HEK293T (cell line): ENCODE data around the gene MT1E.
"Not testable (repeated sequence)": the region's sequence is repeated elsewhere in the genome, so short reads cannot be mapped to it uniquely, and the experiment has no call there.

Experiments used
- CTCF ChIA-PET: fragments of 350-600 bp; formaldehyde crosslinking; extraction: SDS; loops from one replicate; lab custom pipeline; 2021; ENCODE audit warnings: antibody characterized with exemption, inconsistent platforms; lab: Yijun Ruan, JAX
- POLR2A ChIA-PET: fragments of 350-600 bp; formaldehyde crosslinking; extraction: SDS; loops from one replicate; lab custom pipeline; 2020; ENCODE audit warnings: antibody characterized with exemption, inconsistent platforms; lab: Yijun Ruan, JAX
- DNase-seq: peaks from one replicate; pipeline ENCODE4 v3.0.0; 2012; ENCODE audit warnings: mixed read lengths; ENCODE audit errors: extremely low spot score
- ARNT ChIP-seq: fragments of 450-650 bp; IDR thresholded peaks from 2 replicates; pipeline ENCODE4 v1.6.1; 2017; ENCODE audit warnings: mild to moderate bottlenecking
- BHLHE40 ChIP-seq: fragments of 450-650 bp; IDR thresholded peaks from 2 replicates; pipeline ENCODE4 v1.6.1; 2016; ENCODE audit warnings: mild to moderate bottlenecking, moderate library complexity, borderline replicate concordance
- CTBP1 ChIP-seq: fragments of 450-650 bp; IDR thresholded peaks from 2 replicates; pipeline ENCODE4 v1.6.1; 2016; ENCODE audit warnings: borderline replicate concordance
- ELF4 ChIP-seq: fragments of 450-650 bp; IDR thresholded peaks from 2 replicates; pipeline ENCODE4 v1.6.1; 2017; ENCODE audit warnings: antibody characterized with exemption
- FOXA1 ChIP-seq: fragments of 450-650 bp; IDR thresholded peaks from 2 replicates; pipeline ENCODE4 v1.6.1; 2016; ENCODE audit warnings: mild to moderate bottlenecking
- FOXK2 ChIP-seq: fragments of 450-650 bp; IDR thresholded peaks from 2 replicates; pipeline ENCODE4 v1.6.1; 2016; ENCODE audit warnings: mild to moderate bottlenecking
- FOXM1 ChIP-seq: fragments of 450-650 bp; IDR thresholded peaks from 2 replicates; pipeline ENCODE4 v1.6.1; 2017; ENCODE audit warnings: mild to moderate bottlenecking, borderline replicate concordance
- HDGF ChIP-seq: fragments of 450-650 bp; IDR thresholded peaks from 2 replicates; pipeline ENCODE4 v1.6.1; 2017; ENCODE audit warnings: antibody characterized with exemption, borderline replicate concordance
- L3MBTL2 ChIP-seq: fragments of 450-650 bp; conservative IDR thresholded peaks from 2 replicates; pipeline ENCODE4 v1.6.1; 2016; ENCODE audit warnings: mild to moderate bottlenecking
- LEF1 ChIP-seq: fragments of 450-650 bp; IDR thresholded peaks from 2 replicates; pipeline ENCODE4 v1.6.1; 2017; ENCODE audit warnings: mild to moderate bottlenecking, borderline replicate concordance
- NFRKB ChIP-seq: fragments of 450-650 bp; IDR thresholded peaks from 2 replicates; pipeline ENCODE4 v1.6.1; 2016; ENCODE audit warnings: mild to moderate bottlenecking, moderate library complexity
- PKNOX1 ChIP-seq: fragments of 450-650 bp; IDR thresholded peaks from 2 replicates; pipeline ENCODE4 v1.6.1; 2016
- SP1 ChIP-seq: fragments of 450-650 bp; IDR thresholded peaks from 2 replicates; pipeline ENCODE4 v1.6.1; 2017
- SUZ12 ChIP-seq: fragments of 450-650 bp; IDR thresholded peaks from 2 replicates; pipeline ENCODE4 v1.6.1; 2016; ENCODE audit warnings: mild to moderate bottlenecking
- TARDBP ChIP-seq: fragments of 450-650 bp; IDR thresholded peaks from 2 replicates; pipeline ENCODE4 v1.6.1; 2016
- ZNF384 ChIP-seq: fragments of 450-650 bp; IDR thresholded peaks from 2 replicates; pipeline ENCODE4 v1.6.1; 2016

Gene MT1E

GRCh38 chr16:56664506-56664905 is 38.9 kb downstream of the MT1E start:
- ChIA-PET POLR2A (no interaction called here), CTCF (no interaction called here)
- no peak for TF ChIP-seq TARDBP
- no peak for TF ChIP-seq L3MBTL2
- no peak for TF ChIP-seq BHLHE40
- TF ChIP-seq LEF1, result no peak
- TF ChIP-seq NFRKB, result no peak
- TF ChIP-seq CTBP1, result no peak
- TF ChIP-seq FOXA1, result no peak
- TF ChIP-seq ELF4, result no peak
- TF ChIP-seq SUZ12, result no peak
- no peak for TF ChIP-seq ZNF384
- TF ChIP-seq FOXM1, result no peak
- TF ChIP-seq SP1, result no peak
- no peak for TF ChIP-seq FOXK2
- TF ChIP-seq ARNT, result no peak
- TF ChIP-seq PKNOX1, result no peak
- TF ChIP-seq HDGF, result no peak

GRCh38 chr16:56665286-56666261 is 40.0 kb downstream of the MT1E start:
- CTCF ChIA-PET, DNase-seq, POLR2A ChIA-PET: not testable (repeated sequence)

More at GRCh38 chr16:56664506-56664905, 38.9 kb downstream of the MT1E start:
- no peak for DNase-seq

- ChIA-PET POLR2A (interaction anchor here (0.5 kb wide), 1 partner anchor 14 kb away, joined by 3 read pairs; no protein-coding TSS in a partner anchor), CTCF (no interaction called here)
- no peak for TF ChIP-seq ARNT
- TF ChIP-seq FOXA1, result no peak
- no peak for TF ChIP-seq TARDBP
- TF ChIP-seq ZNF384, result no peak
- no peak for TF ChIP-seq L3MBTL2
- no peak for TF ChIP-seq FOXM1
- TF ChIP-seq SUZ12, result no peak
- no peak for TF ChIP-seq PKNOX1
- TF ChIP-seq LEF1, result no peak
- no peak for TF ChIP-seq NFRKB
- TF ChIP-seq CTBP1, result no peak
- TF ChIP-seq SP1, result no peak
- TF ChIP-seq HDGF, result no peak
- TF ChIP-seq ELF4, result no peak
- TF ChIP-seq BHLHE40, result no peak
- no peak for TF ChIP-seq FOXK2
- no peak for DNase-seq
These were observed 42.3 kb downstream of the MT1E start, which contains the start of gene MT1G for GRCh38 chr16:56667581-56668571. MT1G (minus strand) TSS chr16:56668065; CDS start chr16:56667993, 72 bp downstream.

GRCh38 chr16:56669005-56669839 is 43.6 kb downstream of the MT1E start, which contains the start of gene MT1H:
MT1H (plus strand) TSS chr16:56669814; CDS start chr16:56669885, 71 bp downstream.
- ChIA-PET POLR2A (no interaction called here), CTCF (no interaction called here)
- no peak for DNase-seq
- TF ChIP-seq LEF1, result no peak
- no peak for TF ChIP-seq CTBP1
- TF ChIP-seq SUZ12, result no peak
- TF ChIP-seq TARDBP, result no peak
- no peak for TF ChIP-seq BHLHE40
- no peak for TF ChIP-seq PKNOX1
- TF ChIP-seq ZNF384, result no peak
- no peak for TF ChIP-seq ARNT
- no peak for TF ChIP-seq ELF4
- no peak for TF ChIP-seq NFRKB
- TF ChIP-seq FOXA1, result no peak
- TF ChIP-seq FOXK2, result no peak
- no peak for TF ChIP-seq L3MBTL2
